Liver (tissue), 3 donors: Measurements from ENCODE around the gene KNCN.

Experiments used
- CTCF ChIP-seq: fragments of 150-350 bp; IDR thresholded peaks from 2 replicates; pipeline ENCODE4 v1.5.1; 2017; ENCODE audit warnings: improper control_type of control experiment, low read depth, low read length; ENCODE audit not compliant: missing input control
- EGR1 ChIP-seq, 2 donors: IDR thresholded peaks; 2 replicates each; pipeline ENCODE4 v1.6.1; 2016 to 2018; ENCODE audit warnings: antibody characterized with exemption in 2 of 2, low read depth in 2 of 2
- FOXA1 ChIP-seq: IDR thresholded peaks from 2 replicates; pipeline ENCODE4 v1.6.1; 2016; ENCODE audit warnings: antibody characterized with exemption
- HNF4A ChIP-seq, 2 donors: conservative IDR thresholded peaks; 2 replicates each; pipeline ENCODE4 v1.6.1; 2016; ENCODE audit warnings: antibody characterized with exemption in 2 of 2, mild to moderate bottlenecking in 2 of 2
- HNF4G ChIP-seq: IDR thresholded peaks from 2 replicates; pipeline ENCODE4 v1.6.1; 2016; ENCODE audit warnings: antibody characterized with exemption
- JUND ChIP-seq, 2 donors: IDR thresholded peaks; 2 replicates each; pipeline ENCODE4 v1.6.1; 2016; ENCODE audit warnings: antibody characterized with exemption in 2 of 2
- NR2F2 ChIP-seq: IDR thresholded peaks from 2 replicates; pipeline ENCODE4 v1.6.1; 2016; ENCODE audit warnings: antibody characterized with exemption
- RAD21 ChIP-seq, 2 donors: IDR thresholded peaks; 2 replicates each; pipeline ENCODE4 v1.6.1; 2016; ENCODE audit warnings: antibody characterized with exemption in 2 of 2, mild to moderate bottlenecking in 2 of 2
- REST ChIP-seq: IDR thresholded peaks from 2 replicates; pipeline ENCODE4 v1.6.1; 2016; ENCODE audit warnings: antibody characterized with exemption, mild to moderate bottlenecking
- RXRA ChIP-seq, 2 donors: IDR thresholded peaks; 2 replicates each; pipeline ENCODE4 v1.6.1; 2017 to 2018; ENCODE audit warnings: antibody characterized with exemption in 2 of 2, mild to moderate bottlenecking in 1 of 2
- donor health status: healthy.
- donor health status: healthy.

GRCh38 chr1:46569116-46569515 lies 17.7 kb upstream of the KNCN start:
- no peak for TF ChIP-seq RAD21 (IDR thresholded peaks at IDR 0.05)
- no peak for TF ChIP-seq CTCF
- no peak for TF ChIP-seq JUND (IDR thresholded peaks at IDR 0.05)
- TF ChIP-seq EGR1 (IDR thresholded peaks at IDR 0.05; ENCODE audit: low read depth in 2 of 2) = no peak
- TF ChIP-seq REST = no peak
- no peak for TF ChIP-seq NR2F2
- TF ChIP-seq HNF4G = no peak
- TF ChIP-seq HNF4A (conservative IDR thresholded peaks at IDR 0.05) = no peak
- no peak for TF ChIP-seq FOXA1
- no peak for TF ChIP-seq RXRA (IDR thresholded peaks at IDR 0.05)
